OCI-LY7 (cell line): Measurements from ENCODE around the gene CBLC.

Experiments
- CTCF ChIP-seq: fragments of 200-600 bp; sonication (generic); conservative IDR thresholded peaks from 2 replicates; pipeline ENCODE4 v1.5.1; 2014; ENCODE audit warnings: mild to moderate bottlenecking, antibody characterized with exemption, low read length, moderate library complexity, mixed read lengths
- EZH2phosphoT487 ChIP-seq: fragments of 200-600 bp; sonication (generic); IDR thresholded peaks from 2 replicates; pipeline ENCODE4 v1.6.1; 2018; ENCODE audit warnings: low read depth, borderline replicate concordance, mild to moderate bottlenecking, mixed run types, antibody characterized with exemption, low read length, moderate library complexity, mixed read lengths

GRCh38 chr19:44765949-44766335 is 11.7 kb upstream of the CBLC start:
- TF ChIP-seq CTCF (no peak), EZH2phosphoT487 (no peak)
